Mammary epithelial cell (primary cell): ENCODE results near the gene SSBP3.

Experiments used
- CTCF ChIP-seq, 2 donors: IDR thresholded peaks in 1 of 2; conservative IDR thresholded peaks in 1 of 2; 2 replicates each; pipeline ENCODE4 v1.5.1; 2011 to 2012; ENCODE audit warnings: inconsistent platforms in 2 of 2, low read length in 2 of 2, mild to moderate bottlenecking in 2 of 2, control low read depth in 1 of 2, low read depth in 1 of 2; ENCODE audit not compliant: insufficient read depth in 1 of 2; ENCODE audit errors: extremely low read depth in 1 of 2
- EZH2 ChIP-seq: IDR thresholded peaks from 2 replicates; pipeline ENCODE4 v1.6.1; 2012; ENCODE audit warnings: low read length, inconsistent platforms, borderline replicate concordance

DNA sequence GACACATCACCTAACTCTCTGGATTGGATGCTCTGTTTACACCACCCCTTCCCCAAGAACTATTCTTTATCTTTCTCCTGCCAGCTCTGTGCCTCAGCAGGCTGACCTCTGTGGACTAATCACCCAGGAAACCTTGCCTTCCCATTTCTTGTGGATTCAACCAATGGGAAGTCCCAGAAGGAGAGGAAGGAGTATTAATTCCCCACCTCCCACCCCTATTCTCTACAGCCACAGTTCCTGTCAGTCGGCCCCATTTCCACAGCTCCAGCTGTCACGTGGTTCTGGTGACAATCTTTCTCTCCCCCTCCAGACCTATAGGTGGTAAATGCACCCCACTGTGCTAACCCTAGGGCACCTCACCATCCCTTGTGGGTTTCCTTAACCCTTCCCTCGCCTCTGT is 46.8 kb upstream of the SSBP3 start:
- TF ChIP-seq CTCF (conservative IDR thresholded peaks at IDR 0.05 in 1 of 2, IDR thresholded peaks at IDR 0.05 in 1 of 2; ENCODE audit: extremely low read depth in 1 of 2, insufficient read depth in 1 of 2, low read depth in 1 of 2, low read length in 2 of 2), result no peak
- TF ChIP-seq EZH2, result no peak
